ENCODE results near the gene CRISPLD2. TPM values are rescaled to one million over a fixed set of nuclear protein-coding genes. Genes with fewer than 3 reads are reported as not detected.

The CRISPLD2 gene
- total and polyA plus RNA-seq, 8 donors = 13.8 to 106 (median 24.9) TPM

- ATAC-seq (no peak), DNase-seq (no peak)
- Histone ChIP-seq H3K27ac (no peak overlapping the region), H3K27me3 (peaks cover 0 to 32% of the 10 kb centered on the region in 2 donors), H3K9me3 (no peaks in the 10 kb centered on the region), H3K4me3 (no peak overlapping the region), H3K4me1 (peaks cover 0 to 23% of the 10 kb centered on the region in 2 donors), H3K36me3 (no peaks in the 10 kb centered on the region)
- TF ChIP-seq, protein P1, sequence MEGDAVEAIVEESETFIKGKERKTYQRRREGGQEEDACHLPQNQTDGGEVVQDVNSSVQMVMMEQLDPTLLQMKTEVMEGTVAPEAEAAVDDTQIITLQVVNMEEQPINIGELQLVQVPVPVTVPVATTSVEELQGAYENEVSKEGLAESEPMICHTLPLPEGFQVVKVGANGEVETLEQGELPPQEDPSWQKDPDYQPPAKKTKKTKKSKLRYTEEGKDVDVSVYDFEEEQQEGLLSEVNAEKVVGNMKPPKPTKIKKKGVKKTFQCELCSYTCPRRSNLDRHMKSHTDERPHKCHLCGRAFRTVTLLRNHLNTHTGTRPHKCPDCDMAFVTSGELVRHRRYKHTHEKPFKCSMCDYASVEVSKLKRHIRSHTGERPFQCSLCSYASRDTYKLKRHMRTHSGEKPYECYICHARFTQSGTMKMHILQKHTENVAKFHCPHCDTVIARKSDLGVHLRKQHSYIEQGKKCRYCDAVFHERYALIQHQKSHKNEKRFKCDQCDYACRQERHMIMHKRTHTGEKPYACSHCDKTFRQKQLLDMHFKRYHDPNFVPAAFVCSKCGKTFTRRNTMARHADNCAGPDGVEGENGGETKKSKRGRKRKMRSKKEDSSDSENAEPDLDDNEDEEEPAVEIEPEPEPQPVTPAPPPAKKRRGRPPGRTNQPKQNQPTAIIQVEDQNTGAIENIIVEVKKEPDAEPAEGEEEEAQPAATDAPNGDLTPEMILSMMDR (IDR thresholded peaks at IDR 0.05) = no peak
- intact Hi-C loops (cut with DNase I) = no loop called here
Measured at GRCh38 chr16:84916850-84917249, 97.1 kb downstream of the CRISPLD2 start.

DNA sequence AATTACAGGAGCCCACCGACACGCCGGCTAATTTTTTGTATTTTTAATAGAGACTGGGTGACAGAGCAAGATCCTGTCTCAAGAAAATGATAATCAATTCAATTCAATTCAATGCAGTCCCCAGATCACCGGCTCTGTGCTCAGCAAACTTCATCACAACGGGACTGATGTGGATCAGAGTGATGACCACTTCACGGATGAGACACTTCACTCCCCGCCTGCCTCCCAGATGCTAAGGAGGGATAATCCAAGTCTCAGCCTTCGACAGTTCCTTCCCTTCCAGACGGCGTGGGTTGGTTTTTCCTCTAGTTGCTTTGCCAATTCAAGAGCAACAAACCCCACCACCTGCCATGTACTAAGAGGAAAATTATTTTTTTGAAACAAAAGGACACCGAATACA, 97.7 kb downstream of the CRISPLD2 start:
- Histone ChIP-seq H3K36me3 (no peaks in the 10 kb centered on the region), H3K9me3 (no peaks in the 10 kb centered on the region), H3K4me1 (peaks cover 4 to 23% of the 10 kb centered on the region in 2 donors), H3K4me3 (no peak overlapping the region), H3K27ac (no peak overlapping the region), H3K27me3 (peaks cover 0 to 32% of the 10 kb centered on the region in 2 donors)
- intact Hi-C loops (cut with DNase I) = no loop called here
- TF ChIP-seq, protein P1 (IDR thresholded peaks at IDR 0.05) = no peak
- ATAC-seq = no peak
- no peak for DNase-seq

- H3K4me1 ChIP-seq = peaks cover 10 to 25% of the 10 kb centered on the region in 2 donors
- peaks cover 0 to 32% of the 10 kb centered on the region in 2 donors for H3K27me3 ChIP-seq
- no peak for DNase-seq
- no peak overlapping the region for H3K27ac ChIP-seq
- no peaks in the 10 kb centered on the region for H3K36me3 ChIP-seq
- no peak for ATAC-seq
- no peaks in the 10 kb centered on the region for H3K9me3 ChIP-seq
- H3K4me3 ChIP-seq = no peak overlapping the region
- intact Hi-C loops (cut with DNase I) = no loop called here
- TF ChIP-seq, protein P1 (IDR thresholded peaks at IDR 0.05) = no peak
Measured at GRCh38 chr16:84918006-84918909, 98.5 kb downstream of the CRISPLD2 start.

DNA sequence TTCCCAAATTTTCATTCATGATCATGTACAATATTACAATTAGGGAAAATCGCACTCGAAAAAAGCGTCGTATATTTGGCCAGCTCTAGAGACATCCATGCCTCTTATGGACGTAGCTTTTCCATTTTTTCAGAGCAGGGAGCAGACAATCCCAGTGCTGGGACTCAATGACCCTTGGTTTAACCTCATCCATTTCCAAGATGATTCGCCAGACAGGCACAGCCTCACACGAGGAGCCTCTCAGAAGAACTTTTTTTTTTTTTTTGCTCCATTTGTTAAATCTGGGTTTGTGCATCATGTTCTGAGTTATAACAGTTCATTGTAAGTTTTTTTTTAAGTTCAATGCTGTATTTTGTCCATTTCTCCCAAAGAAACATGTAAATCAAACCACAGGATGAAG, 99.5 kb downstream of the CRISPLD2 start:
- TF ChIP-seq, protein P1 (IDR thresholded peaks at IDR 0.05) = no peak
- Histone ChIP-seq H3K4me1 (peaks cover 10 to 18% of the 10 kb centered on the region in 2 donors), H3K27ac (no peak overlapping the region), H3K27me3 (peaks cover 0 to 27% of the 10 kb centered on the region in 2 donors), H3K4me3 (no peak overlapping the region), H3K36me3 (no peaks in the 10 kb centered on the region), H3K9me3 (no peaks in the 10 kb centered on the region)
- DNase-seq = no peak
- no peak for ATAC-seq
- intact Hi-C loops (cut with DNase I) = no loop called here

- no peak overlapping the region for H3K4me3 ChIP-seq
- TF ChIP-seq, protein P1 (IDR thresholded peaks at IDR 0.05) = no peak
- ATAC-seq (no peak), DNase-seq (no peak)
- peaks cover 0 to 23% of the 10 kb centered on the region in 2 donors for H3K27me3 ChIP-seq
- H3K9me3 ChIP-seq = no peaks in the 10 kb centered on the region
- intact Hi-C loops (cut with DNase I) = no loop called here
- H3K36me3 ChIP-seq = no peaks in the 10 kb centered on the region
- no peak overlapping the region for H3K27ac ChIP-seq
- peaks cover 10 to 21% of the 10 kb centered on the region in 2 donors for H3K4me1 ChIP-seq
Measured at GRCh38 chr16:84919708-84920107, 99.9 kb downstream of the CRISPLD2 start.
